ENCODE results near the gene USP8.

DNA sequence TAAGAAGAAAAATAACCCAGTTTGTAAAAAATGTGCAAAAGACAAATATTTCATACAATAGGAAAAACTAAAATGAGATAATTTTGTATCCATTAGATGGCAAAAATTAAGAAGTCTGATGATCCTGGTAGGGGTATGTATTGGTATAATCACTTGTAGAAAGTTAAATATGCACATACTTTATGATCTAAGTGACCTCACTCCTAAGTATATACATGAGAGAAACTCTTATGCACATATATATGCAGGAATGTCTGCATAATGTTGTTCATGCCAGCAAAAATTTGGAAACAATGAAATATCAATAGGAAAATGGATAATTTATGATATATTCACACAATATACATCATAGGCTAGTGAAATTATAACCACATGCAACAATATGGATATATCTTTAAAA lies 88.8 kb downstream of the USP8 start:
- TF ChIP-seq, protein P1, sequence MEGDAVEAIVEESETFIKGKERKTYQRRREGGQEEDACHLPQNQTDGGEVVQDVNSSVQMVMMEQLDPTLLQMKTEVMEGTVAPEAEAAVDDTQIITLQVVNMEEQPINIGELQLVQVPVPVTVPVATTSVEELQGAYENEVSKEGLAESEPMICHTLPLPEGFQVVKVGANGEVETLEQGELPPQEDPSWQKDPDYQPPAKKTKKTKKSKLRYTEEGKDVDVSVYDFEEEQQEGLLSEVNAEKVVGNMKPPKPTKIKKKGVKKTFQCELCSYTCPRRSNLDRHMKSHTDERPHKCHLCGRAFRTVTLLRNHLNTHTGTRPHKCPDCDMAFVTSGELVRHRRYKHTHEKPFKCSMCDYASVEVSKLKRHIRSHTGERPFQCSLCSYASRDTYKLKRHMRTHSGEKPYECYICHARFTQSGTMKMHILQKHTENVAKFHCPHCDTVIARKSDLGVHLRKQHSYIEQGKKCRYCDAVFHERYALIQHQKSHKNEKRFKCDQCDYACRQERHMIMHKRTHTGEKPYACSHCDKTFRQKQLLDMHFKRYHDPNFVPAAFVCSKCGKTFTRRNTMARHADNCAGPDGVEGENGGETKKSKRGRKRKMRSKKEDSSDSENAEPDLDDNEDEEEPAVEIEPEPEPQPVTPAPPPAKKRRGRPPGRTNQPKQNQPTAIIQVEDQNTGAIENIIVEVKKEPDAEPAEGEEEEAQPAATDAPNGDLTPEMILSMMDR (IDR thresholded peaks at IDR 0.05) = no peak
- no peak for TF ChIP-seq POLR2A (IDR thresholded peaks at IDR 0.05)

All from body of pancreas (tissue), 4 donors.